Smooth muscle cell (in vitro differentiated cells): Measurements from ENCODE around the gene SCFD2. TPM values are rescaled to one million over a fixed set of nuclear protein-coding genes. Genes with fewer than 3 reads are reported as not detected.

ENCODE experiments used
- DNase-seq: peaks from one replicate; lab custom pipeline; 2025; ENCODE audit not compliant: unreplicated experiment; lab: John Stamatoyannopoulos, UW
- H2AFZ ChIP-seq: fragments of 200-600 bp; sonication (generic); 2 replicates; pipeline ENCODE4 v1.6.0; 2016; ENCODE audit warnings: antibody characterized with exemption, low read depth, mild to moderate bottlenecking
- H3F3A ChIP-seq: fragments of 200-600 bp; sonication (generic); 2 replicates; pipeline ENCODE4 v1.6.0; 2017; ENCODE audit warnings: antibody characterized with exemption, low read depth
- H3K27ac ChIP-seq: fragments of 200-600 bp; sonication (generic); 2 replicates; pipeline ENCODE4 v1.5.1; 2016; ENCODE audit warnings: low read depth, mild to moderate bottlenecking
- H3K27me3 ChIP-seq: fragments of 200-600 bp; sonication (generic); 2 replicates; pipeline ENCODE4 v1.6.1; 2016; ENCODE audit warnings: low read depth, mild to moderate bottlenecking
- H3K36me3 ChIP-seq: fragments of 200-600 bp; sonication (generic); 2 replicates; pipeline ENCODE4 v1.5.1; 2016; ENCODE audit warnings: low read depth
- H3K4me1 ChIP-seq: fragments of 200-600 bp; sonication (generic); 2 replicates; pipeline ENCODE4 v1.5.1; 2016; ENCODE audit warnings: low read depth
- H3K4me2 ChIP-seq: fragments of 200-600 bp; sonication (generic); 2 replicates; pipeline ENCODE4 v1.6.0; 2016; ENCODE audit warnings: mild to moderate bottlenecking
- H3K4me3 ChIP-seq: fragments of 200-600 bp; sonication (generic); 2 replicates; pipeline ENCODE4 v1.5.1; 2016; ENCODE audit warnings: mild to moderate bottlenecking
- H3K79me2 ChIP-seq: fragments of 200-600 bp; sonication (generic); 2 replicates; pipeline ENCODE4 v1.6.0; 2016; ENCODE audit warnings: low read depth, mild to moderate bottlenecking
- H3K9ac ChIP-seq: fragments of 200-600 bp; sonication (generic); 2 replicates; pipeline ENCODE4 v1.6.0; 2016; ENCODE audit warnings: low read depth
- H3K9me3 ChIP-seq: fragments of 200-600 bp; sonication (generic); replicated peaks from 2 replicates; pipeline ENCODE4 v1.5.1; 2016; ENCODE audit warnings: low read depth
- H4K20me1 ChIP-seq: fragments of 200-600 bp; sonication (generic); 2 replicates; pipeline ENCODE4 v1.6.0; 2016; ENCODE audit warnings: low read depth
- CTCF ChIP-seq: fragments of 200-600 bp; sonication (generic); IDR thresholded peaks from 2 replicates; pipeline ENCODE4 v1.5.1; 2017; ENCODE audit warnings: borderline replicate concordance, mild to moderate bottlenecking, antibody characterized with exemption; ENCODE audit not compliant: insufficient read depth, poor library complexity, severe bottlenecking
- WGBS: methylation state at CpG from one replicate; pipeline ENCODE4 v1.1.7; 2016; ENCODE audit warnings: low lambda C conversion rate; 5-methylcytosine and 5-hydroxymethylcytosine counted together
- polyA plus RNA-seq: library from polyadenylated mRNA; unstranded; fragments of >200 nt; fragmentation: Nextera tagmentation; extraction: Ambion mirVana; gene quantifications from 2 replicates; pipeline ENCODE4 v1.2.1, GENCODE V29; 2016
- total RNA-seq: library from RNA; depleted of rRNA; stranded (reverse); fragments of >200 nt; gene quantifications from 2 replicates; pipeline ENCODE4 v1.2.3, GENCODE V29; 2014

SCFD2 gene
- total and polyA plus RNA-seq, 2 experiments from 2014 or later, result 7.8 to 11.4 TPM

DNA sequence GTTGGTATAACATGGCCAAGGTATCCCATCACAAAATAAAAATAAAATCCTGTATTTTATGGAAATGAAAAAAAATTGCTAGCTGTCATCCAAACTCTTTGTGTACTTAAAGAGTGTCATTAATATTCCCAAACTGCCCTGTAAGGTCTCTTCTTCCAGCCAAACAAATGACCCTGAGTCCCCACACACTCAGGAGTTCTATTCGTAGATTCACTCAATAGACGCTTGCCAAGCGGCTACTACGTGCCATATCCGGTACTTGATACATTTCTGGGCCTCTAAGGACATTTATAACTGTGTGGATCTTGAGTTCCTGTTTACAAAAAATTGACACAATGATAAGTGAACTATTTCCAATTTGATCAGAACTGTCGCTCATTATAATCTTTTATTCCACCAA is 245.1 kb downstream of the SCFD2 start:
- Histone ChIP-seq H3K36me3 (no peaks in the 10 kb centered on the region), H3K9me3 (no peaks in the 10 kb centered on the region), H3K9ac (peak overlapping the region; percentile 80), H3F3A (no peaks in the 10 kb centered on the region), H4K20me1 (no peaks in the 10 kb centered on the region), H3K4me1 (peaks cover 7% of the 10 kb centered on the region), H3K4me2 (no peak overlapping the region), H3K27ac (peak overlapping the region; percentile 96), H3K4me3 (no peak overlapping the region), H3K79me2 (no peaks in the 10 kb centered on the region), H3K27me3 (no peaks in the 10 kb centered on the region), H2AFZ (peak overlapping the region; percentile 1)
- WGBS, result 89% methylated on average over 6 of the region's 6 CpGs
- no peak for DNase-seq
- no peak for TF ChIP-seq CTCF

GRCh38 chr4:53119680-53120079 is 246.2 kb downstream of the SCFD2 start:
- H4K20me1 ChIP-seq, result no peaks in the 10 kb centered on the region
- H3K27ac ChIP-seq, result peak overlapping the region; percentile 96
- H3K36me3 ChIP-seq, result no peaks in the 10 kb centered on the region
- H2AFZ ChIP-seq, result peak overlapping the region; percentile 1
- H3F3A ChIP-seq, result no peaks in the 10 kb centered on the region
- H3K4me1 ChIP-seq, result peaks cover 7% of the 10 kb centered on the region
- DNase-seq, result no peak
- no peaks in the 10 kb centered on the region for H3K9me3 ChIP-seq
- H3K9ac ChIP-seq, result peak overlapping the region; percentile 80
- no peaks in the 10 kb centered on the region for H3K27me3 ChIP-seq
- H3K79me2 ChIP-seq, result no peaks in the 10 kb centered on the region
- no peak for TF ChIP-seq CTCF
- no peak overlapping the region for H3K4me3 ChIP-seq
- H3K4me2 ChIP-seq, result peak overlapping the region; percentile 76

DNA sequence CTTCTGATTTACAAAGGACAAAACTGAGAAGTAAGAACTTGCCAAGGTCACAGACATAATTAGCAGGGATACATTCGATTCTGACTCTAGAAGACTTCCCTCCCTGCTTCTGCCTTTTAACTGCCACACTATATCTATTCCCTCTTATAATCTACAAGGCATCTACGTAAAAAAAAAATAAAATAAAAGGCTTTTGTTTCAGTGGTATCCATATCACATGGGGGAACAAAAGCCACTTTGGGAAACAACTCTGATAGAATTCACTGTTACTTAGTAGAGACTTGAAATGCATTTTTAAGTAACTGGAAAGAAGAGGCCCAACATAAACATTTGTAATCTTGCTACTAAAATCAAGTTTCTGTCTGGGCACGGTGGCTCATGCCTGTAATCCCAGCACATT is 247.2 kb downstream of the SCFD2 start:
- Histone ChIP-seq H3K79me2 (no peaks in the 10 kb centered on the region), H3K27ac (peak overlapping the region; percentile 96), H3F3A (no peaks in the 10 kb centered on the region), H3K36me3 (no peaks in the 10 kb centered on the region), H2AFZ (no peak overlapping the region), H3K4me1 (peaks cover 7% of the 10 kb centered on the region), H4K20me1 (no peaks in the 10 kb centered on the region), H3K9ac (no peak overlapping the region), H3K4me3 (no peak overlapping the region), H3K27me3 (no peaks in the 10 kb centered on the region), H3K9me3 (no peaks in the 10 kb centered on the region), H3K4me2 (peak overlapping the region; percentile 27)
- WGBS, result 60% methylated on average over 3 of the region's 3 CpGs
- no peak for DNase-seq
- no peak for TF ChIP-seq CTCF

DNA sequence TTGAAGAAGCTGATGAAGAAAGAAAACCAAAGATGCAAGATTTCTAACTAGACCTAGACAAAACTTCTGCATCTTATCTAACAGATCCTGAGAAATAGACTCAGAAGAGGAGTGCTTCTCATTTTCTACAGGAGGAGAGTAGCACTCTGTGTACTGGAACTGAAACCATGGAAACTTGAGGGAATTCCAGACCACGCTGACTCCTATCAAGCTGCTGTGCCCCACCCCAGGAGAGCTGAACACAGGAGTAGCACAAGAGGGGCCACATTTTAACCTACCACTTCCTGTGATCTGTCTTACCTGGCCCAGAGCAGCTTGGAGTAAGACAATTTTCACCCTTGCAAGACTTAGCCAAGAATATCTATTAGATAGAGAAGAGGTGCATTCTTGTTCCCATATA is 248.9 kb downstream of the SCFD2 start:
- no peaks in the 10 kb centered on the region for H3K36me3 ChIP-seq
- H3K9me3 ChIP-seq, result no peaks in the 10 kb centered on the region
- H3K9ac ChIP-seq, result no peak overlapping the region
- H3F3A ChIP-seq, result no peaks in the 10 kb centered on the region
- no peaks in the 10 kb centered on the region for H3K79me2 ChIP-seq
- 61% methylated on average over 1 of the region's 1 CpG for WGBS
- no peaks in the 10 kb centered on the region for H4K20me1 ChIP-seq
- no peak overlapping the region for H2AFZ ChIP-seq
- peaks cover 7% of the 10 kb centered on the region for H3K4me1 ChIP-seq
- no peak overlapping the region for H3K27ac ChIP-seq
- peak overlapping the region; percentile 7 for H3K4me2 ChIP-seq
- H3K27me3 ChIP-seq, result no peaks in the 10 kb centered on the region
- no peak overlapping the region for H3K4me3 ChIP-seq
- TF ChIP-seq CTCF, result no peak
- DNase-seq, result no peak
